ENCODE measurements around the gene PLXDC2.

PLXDC2 gene

DNA sequence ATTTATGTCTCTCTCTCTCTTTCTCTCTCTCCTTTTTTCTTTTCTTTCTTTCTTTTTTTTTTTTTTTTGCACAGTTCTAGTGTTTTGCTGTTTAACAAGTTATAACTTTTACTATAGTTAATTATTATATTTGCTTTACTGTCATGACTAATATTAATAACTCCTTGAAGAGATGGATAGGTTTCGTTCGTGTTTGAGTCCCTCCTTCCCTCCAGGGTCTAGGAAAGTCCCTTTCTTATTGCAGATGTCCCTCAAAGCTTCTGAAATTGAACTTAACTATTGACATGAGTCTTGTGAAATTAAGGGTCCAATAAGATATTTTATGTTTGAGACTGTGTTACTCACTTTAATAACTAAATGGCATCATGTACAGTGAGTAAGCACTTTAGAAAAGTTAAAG is 131.4 kb downstream of the PLXDC2 start:
- H3K9me3 ChIP-seq (ENCODE audit: low read length) = peaks cover 5% of the 10 kb centered on the region
- no peaks in the 10 kb centered on the region for H3K36me3 ChIP-seq (ENCODE audit: insufficient read depth, low read length)
- peaks cover 10% of the 10 kb centered on the region for H3K4me1 ChIP-seq (ENCODE audit: insufficient read depth, low read length)
- H3K27me3 ChIP-seq (ENCODE audit: insufficient read depth, low read length) = no peaks in the 10 kb centered on the region
- no peak overlapping the region for H2AFZ ChIP-seq (ENCODE audit: low read depth, low read length)
- no peak overlapping the region for H3K4me3 ChIP-seq (ENCODE audit: low read length)

DNA sequence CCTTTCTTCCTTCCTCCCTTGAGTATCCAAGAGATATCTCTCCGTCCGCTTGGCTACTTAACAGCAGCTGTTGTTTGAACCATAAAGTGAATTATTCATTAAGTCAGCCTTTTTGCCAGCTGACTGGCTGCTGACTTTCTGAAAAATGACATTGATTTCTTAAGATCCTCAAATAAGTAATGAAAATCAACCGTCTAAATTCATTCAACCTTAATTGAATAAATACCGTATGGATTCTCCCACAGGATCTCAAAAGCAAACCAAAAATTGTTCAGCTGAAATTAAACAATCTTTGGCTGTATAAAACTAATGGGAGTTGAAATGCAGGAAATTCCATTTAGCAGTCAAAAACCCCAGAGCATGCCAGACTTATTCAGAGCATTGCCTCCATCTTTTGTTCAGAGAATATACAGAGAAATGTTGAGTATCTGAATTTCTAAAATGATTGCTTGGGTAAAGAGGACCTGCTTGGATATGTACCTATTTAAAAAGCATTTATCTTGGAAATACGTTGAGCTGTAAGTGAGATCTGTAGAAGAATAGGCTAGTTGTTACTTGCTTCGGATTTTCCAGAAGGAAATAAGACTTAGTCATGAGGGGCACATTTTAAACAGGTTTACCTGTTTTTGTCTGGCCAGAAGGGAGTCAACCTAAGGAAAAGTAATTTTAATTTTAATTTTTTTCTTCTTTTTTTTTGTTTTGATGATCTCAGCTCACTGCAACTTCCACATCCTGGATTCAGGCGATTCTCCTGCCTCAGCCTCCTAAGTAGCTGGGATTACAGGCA is 136.2 kb downstream of the PLXDC2 start:
- H2AFZ ChIP-seq (ENCODE audit: low read depth, low read length) = no peak overlapping the region
- H3K27me3 ChIP-seq (ENCODE audit: insufficient read depth, low read length) = no peaks in the 10 kb centered on the region
- H3K9me3 ChIP-seq (ENCODE audit: low read length) = no peaks in the 10 kb centered on the region
- H3K4me1 ChIP-seq (ENCODE audit: insufficient read depth, low read length) = peaks cover 10% of the 10 kb centered on the region
- H3K36me3 ChIP-seq (ENCODE audit: insufficient read depth, low read length) = no peaks in the 10 kb centered on the region
- no peak overlapping the region for H3K4me3 ChIP-seq (ENCODE audit: low read length)

DNA sequence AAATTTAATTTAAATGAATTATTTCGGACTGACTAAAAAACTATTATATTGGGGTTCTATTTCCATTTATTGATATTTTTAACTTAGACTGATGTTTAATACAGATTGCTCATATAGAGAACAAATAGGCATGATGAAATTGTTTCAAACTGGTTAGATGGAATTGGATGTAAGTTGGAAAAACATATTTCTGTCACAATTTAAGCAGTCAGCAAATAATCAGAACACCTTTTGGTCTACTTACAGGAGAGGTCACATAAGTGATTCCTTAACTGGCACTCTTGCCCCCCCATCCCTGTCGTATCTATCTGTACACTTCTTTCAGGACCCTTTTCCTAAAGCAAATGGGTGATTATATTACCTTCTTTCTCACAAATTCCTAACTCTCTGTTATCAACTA is 138.4 kb downstream of the PLXDC2 start:
- no peaks in the 10 kb centered on the region for H3K27me3 ChIP-seq (ENCODE audit: insufficient read depth, low read length)
- no peaks in the 10 kb centered on the region for H3K36me3 ChIP-seq (ENCODE audit: insufficient read depth, low read length)
- H3K4me3 ChIP-seq (ENCODE audit: low read length) = no peak overlapping the region

DNA sequence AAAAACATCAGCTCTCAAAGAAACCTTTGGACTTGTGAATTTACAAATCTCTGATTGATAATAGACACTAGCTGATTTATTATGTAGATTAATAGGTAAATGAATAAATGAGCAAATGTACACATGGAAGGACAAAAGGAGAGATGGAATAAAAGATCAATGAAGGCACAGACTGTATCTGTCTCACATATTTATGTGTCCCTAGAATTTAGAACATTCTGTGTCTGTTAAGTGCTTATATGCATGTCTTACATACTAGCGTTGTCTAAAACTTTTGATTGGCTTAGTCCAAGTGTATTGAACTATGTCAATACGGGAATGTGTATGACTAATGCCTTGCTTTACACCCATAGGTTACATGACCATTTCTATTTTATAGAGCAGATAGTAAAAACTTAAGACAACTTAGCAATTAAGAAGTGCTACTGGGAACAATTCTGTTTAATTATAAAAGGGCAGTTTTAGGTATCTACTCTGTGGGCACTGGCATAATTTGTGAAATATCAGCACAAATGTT is 140.3 kb downstream of the PLXDC2 start:
- H3K4me3 ChIP-seq (ENCODE audit: low read length) = no peak overlapping the region
- H3K27me3 ChIP-seq (ENCODE audit: insufficient read depth, low read length) = no peaks in the 10 kb centered on the region
- H3K36me3 ChIP-seq (ENCODE audit: insufficient read depth, low read length) = no peaks in the 10 kb centered on the region
- H2AFZ ChIP-seq (ENCODE audit: low read depth, low read length) = no peak overlapping the region
- no peaks in the 10 kb centered on the region for H3K9me3 ChIP-seq (ENCODE audit: low read length)
- H3K4me1 ChIP-seq (ENCODE audit: insufficient read depth, low read length) = peaks cover 15% of the 10 kb centered on the region

More for the DNA sequence above, 138.4 kb downstream of the PLXDC2 start:
- no peak overlapping the region for H2AFZ ChIP-seq (ENCODE audit: low read depth, low read length)
- H3K9me3 ChIP-seq (ENCODE audit: low read length) = no peaks in the 10 kb centered on the region
- peaks cover 10% of the 10 kb centered on the region for H3K4me1 ChIP-seq (ENCODE audit: insufficient read depth, low read length)

DNA sequence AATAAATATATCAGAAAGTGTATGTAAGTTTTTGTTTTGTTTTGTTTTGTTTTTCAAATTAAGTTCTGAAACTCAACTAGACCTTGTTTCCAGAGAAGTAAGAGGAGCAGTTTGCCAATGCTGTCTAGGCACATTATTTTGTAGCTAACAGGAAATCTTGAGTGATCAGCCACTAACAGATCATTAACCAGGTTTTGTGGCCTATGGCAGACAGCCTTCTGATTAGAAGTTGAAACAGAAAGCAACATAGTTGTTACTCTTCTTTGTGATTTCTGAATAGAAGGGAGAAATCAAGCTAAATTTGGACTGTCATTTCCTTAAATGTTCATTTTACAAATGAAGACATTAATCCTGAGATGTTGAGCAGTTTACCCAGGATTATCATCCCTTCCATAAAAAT is 142.6 kb downstream of the PLXDC2 start:
- peaks cover 5% of the 10 kb centered on the region for H3K4me1 ChIP-seq (ENCODE audit: insufficient read depth, low read length)
- H3K9me3 ChIP-seq (ENCODE audit: low read length) = no peaks in the 10 kb centered on the region
- H3K36me3 ChIP-seq (ENCODE audit: insufficient read depth, low read length) = no peaks in the 10 kb centered on the region
- no peaks in the 10 kb centered on the region for H3K27me3 ChIP-seq (ENCODE audit: insufficient read depth, low read length)
- no peak overlapping the region for H2AFZ ChIP-seq (ENCODE audit: low read depth, low read length)
- no peak overlapping the region for H3K4me3 ChIP-seq (ENCODE audit: low read length)

DNA sequence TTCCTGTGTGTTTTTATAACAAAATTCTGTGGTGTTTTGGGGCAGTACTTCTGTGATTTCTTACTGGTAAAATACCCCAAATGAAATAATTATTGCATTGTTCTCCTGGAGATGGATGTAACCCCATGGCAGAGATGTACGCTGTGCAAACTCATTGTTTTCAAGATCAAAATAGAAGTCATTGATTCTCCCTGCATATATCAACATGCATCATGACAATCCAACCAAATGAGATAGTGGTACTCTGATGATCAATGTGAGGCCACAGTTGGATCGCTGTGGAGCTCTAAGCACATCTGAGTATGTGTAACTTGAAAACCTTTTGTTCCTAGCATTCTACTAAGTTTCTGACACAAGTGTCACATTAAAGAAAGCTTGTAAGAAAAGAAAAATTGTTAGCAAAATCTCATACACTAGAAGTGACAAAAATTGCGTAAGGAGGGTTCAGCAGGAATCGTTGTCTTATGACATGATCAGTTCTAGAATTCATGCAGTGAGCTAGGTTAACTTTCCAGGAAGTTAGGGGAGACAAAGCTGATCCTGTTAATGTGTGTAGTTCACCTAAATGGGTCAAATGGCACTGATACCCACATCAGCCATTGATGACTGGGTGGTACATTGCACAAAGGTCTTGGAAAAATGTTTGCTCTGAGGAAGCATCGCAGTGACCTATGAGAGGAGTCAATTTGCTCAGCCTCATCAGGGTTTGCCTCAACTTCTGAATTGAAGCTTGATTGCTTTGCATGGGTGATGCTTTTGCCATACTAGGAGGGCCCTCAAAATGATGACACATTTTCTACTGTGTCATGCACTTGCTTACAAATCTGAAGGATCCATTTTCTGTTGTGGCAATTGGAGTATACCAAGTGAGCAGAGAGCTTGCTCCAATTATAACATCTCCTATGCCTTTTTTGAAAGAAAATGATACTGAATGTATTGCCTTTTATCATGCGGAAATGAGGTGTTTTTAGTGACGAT is 145.1 kb downstream of the PLXDC2 start:
- Histone ChIP-seq H2AFZ (ENCODE audit: low read depth, low read length) (no peak overlapping the region), H3K36me3 (ENCODE audit: insufficient read depth, low read length) (no peaks in the 10 kb centered on the region), H3K27me3 (ENCODE audit: insufficient read depth, low read length) (no peaks in the 10 kb centered on the region), H3K4me3 (ENCODE audit: low read length) (no peak overlapping the region), H3K9me3 (ENCODE audit: low read length) (no peaks in the 10 kb centered on the region), H3K4me1 (ENCODE audit: insufficient read depth, low read length) (peaks cover 5% of the 10 kb centered on the region)

DNA sequence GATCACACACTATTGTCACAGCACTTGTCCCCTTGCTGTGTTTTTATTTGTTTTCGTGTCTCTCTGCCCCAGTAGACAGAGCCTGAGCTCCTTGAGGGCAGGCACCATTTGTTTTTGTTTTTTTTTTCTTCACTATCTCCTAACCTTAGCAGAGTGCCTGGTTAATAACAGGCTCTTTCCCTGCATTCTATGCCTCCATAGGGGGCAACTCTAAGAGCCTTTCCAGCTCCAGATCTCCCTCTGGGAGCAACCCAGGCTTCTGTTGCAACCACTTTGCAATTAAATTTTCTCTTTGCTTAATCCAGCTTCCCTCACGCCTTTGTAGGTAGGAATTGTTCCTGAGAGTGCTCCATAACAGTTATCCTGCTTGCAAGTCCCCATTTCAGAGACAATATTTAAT is 148.4 kb downstream of the PLXDC2 start:
- H3K4me3 ChIP-seq (ENCODE audit: low read length) = no peak overlapping the region
- peaks cover 16% of the 10 kb centered on the region for H3K4me1 ChIP-seq (ENCODE audit: insufficient read depth, low read length)
- H3K27me3 ChIP-seq (ENCODE audit: insufficient read depth, low read length) = no peaks in the 10 kb centered on the region
- H3K36me3 ChIP-seq (ENCODE audit: insufficient read depth, low read length) = no peaks in the 10 kb centered on the region
- H2AFZ ChIP-seq (ENCODE audit: low read depth, low read length) = no peak overlapping the region
- H3K9me3 ChIP-seq (ENCODE audit: low read length) = no peaks in the 10 kb centered on the region

DNA sequence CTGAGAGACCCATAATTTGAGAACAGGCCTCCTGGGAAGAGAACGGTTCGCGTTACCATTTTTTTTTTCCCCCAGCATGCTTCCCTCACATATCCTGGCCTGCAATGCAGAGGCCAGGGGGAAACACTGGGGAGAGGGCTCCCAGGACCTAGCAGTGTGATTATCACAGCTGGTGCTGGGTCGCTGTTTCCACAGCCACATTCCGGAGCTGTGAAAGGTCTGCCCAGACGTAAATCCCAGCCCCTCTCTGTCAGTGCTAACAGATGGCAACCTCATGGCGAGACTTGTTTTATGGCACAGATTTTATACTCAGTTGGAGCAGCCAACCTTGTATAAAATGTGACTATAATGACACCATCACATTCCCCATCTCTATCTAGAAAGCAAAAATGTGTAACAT is 150.5 kb downstream of the PLXDC2 start:
- H3K9me3 ChIP-seq (ENCODE audit: low read length) = no peaks in the 10 kb centered on the region
- no peak overlapping the region for H3K4me3 ChIP-seq (ENCODE audit: low read length)
- H3K4me1 ChIP-seq (ENCODE audit: insufficient read depth, low read length) = peaks cover 11% of the 10 kb centered on the region
- no peaks in the 10 kb centered on the region for H3K27me3 ChIP-seq (ENCODE audit: insufficient read depth, low read length)
- H3K36me3 ChIP-seq (ENCODE audit: insufficient read depth, low read length) = no peaks in the 10 kb centered on the region
- H2AFZ ChIP-seq (ENCODE audit: low read depth, low read length) = no peak overlapping the region

DNA sequence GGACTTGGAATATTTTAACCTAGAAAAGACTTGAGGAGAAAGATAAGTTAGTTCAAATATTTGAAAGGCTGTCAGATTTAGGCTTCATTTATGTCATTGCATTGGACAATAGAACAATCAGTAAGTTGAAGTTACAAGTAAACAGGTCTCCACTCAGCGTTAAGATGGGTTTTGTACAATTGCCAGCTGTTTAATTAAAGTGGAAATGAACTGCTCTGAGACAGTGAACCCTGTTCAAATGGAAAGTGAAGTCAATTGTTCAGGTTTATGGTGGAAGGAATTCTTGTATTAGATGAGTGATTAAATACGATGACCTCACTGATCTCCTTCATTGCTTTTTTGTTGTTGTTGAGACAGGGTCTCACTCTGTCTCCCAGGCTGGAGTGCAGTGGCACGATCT is 151.7 kb downstream of the PLXDC2 start:
- Histone ChIP-seq H3K27me3 (ENCODE audit: insufficient read depth, low read length) (no peaks in the 10 kb centered on the region), H3K9me3 (ENCODE audit: low read length) (no peaks in the 10 kb centered on the region), H3K4me3 (ENCODE audit: low read length) (no peak overlapping the region), H3K36me3 (ENCODE audit: insufficient read depth, low read length) (no peaks in the 10 kb centered on the region), H3K4me1 (ENCODE audit: insufficient read depth, low read length) (peaks cover 11% of the 10 kb centered on the region), H2AFZ (ENCODE audit: low read depth, low read length) (no peak overlapping the region)

DNA sequence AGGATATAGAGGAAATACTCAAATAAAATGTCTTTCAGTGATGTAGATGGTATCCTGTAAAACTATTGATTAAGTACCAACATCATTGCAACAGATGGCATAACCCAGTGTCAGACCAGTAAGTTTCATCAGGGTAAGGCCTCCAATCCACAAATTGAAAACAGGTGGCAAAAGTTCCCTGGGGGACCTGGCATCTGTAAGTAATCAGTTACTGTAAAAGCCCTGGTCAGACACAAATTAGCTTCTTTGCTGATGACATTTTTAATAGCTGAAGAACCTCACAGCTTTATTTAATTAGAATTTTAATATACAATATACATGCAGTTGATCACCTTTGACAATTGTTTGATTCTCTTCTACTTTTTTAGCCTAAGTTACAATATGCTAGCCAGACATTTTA is 152.5 kb downstream of the PLXDC2 start:
- H3K36me3 ChIP-seq (ENCODE audit: insufficient read depth, low read length) = no peaks in the 10 kb centered on the region
- no peaks in the 10 kb centered on the region for H3K27me3 ChIP-seq (ENCODE audit: insufficient read depth, low read length)

DNA sequence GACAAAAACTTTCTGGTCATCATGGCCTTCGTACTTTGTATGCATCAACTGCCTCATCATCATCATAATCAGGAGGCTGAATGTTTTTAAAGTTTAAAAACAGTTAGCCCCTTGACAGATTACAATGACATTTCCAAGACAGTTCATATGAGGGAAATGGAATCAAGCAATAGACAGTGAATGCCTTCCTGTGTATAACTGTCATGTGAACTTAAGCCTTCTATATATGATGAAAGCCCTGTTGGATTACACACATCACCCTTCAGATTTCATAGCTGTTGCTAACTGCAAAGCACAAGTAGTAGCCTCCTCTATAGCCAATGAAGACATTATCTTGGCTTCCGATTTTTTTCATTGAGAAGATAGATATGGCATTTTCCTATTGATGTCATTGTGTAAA is 154.0 kb downstream of the PLXDC2 start:
- H2AFZ ChIP-seq (ENCODE audit: low read depth, low read length) = no peak overlapping the region

More for the DNA sequence above, 152.5 kb downstream of the PLXDC2 start:
- H3K4me3 ChIP-seq (ENCODE audit: low read length) = no peak overlapping the region
- no peak overlapping the region for H2AFZ ChIP-seq (ENCODE audit: low read depth, low read length)
- H3K9me3 ChIP-seq (ENCODE audit: low read length) = no peaks in the 10 kb centered on the region
- H3K4me1 ChIP-seq (ENCODE audit: insufficient read depth, low read length) = peaks cover 11% of the 10 kb centered on the region

DNA sequence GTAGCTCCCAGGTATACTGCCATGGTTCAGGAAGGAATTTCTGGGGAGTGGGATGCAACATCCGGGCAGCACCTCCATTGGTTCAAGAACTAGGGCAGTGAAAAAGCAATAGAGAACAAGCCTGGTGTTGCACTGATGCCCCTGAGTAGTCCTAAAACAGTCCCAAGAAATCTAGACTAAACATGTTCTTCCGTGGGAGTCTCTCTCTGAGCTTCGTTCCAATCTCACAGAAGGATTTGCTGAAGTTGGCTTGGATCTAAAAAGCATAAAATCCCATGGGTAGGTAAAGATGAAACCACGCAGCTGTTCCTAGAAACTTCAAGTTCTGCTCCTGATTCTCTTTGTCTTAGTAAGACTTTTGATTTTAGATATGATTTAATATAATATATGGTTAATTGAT is 154.5 kb downstream of the PLXDC2 start:
- Histone ChIP-seq H3K4me3 (ENCODE audit: low read length) (no peak overlapping the region), H3K27me3 (ENCODE audit: insufficient read depth, low read length) (no peaks in the 10 kb centered on the region), H3K9me3 (ENCODE audit: low read length) (no peaks in the 10 kb centered on the region), H2AFZ (ENCODE audit: low read depth, low read length) (no peak overlapping the region), H3K36me3 (ENCODE audit: insufficient read depth, low read length) (no peaks in the 10 kb centered on the region), H3K4me1 (ENCODE audit: insufficient read depth, low read length) (peaks cover 11% of the 10 kb centered on the region)

More for the DNA sequence above, 154.0 kb downstream of the PLXDC2 start:
- Histone ChIP-seq H3K4me3 (ENCODE audit: low read length) (no peak overlapping the region), H3K9me3 (ENCODE audit: low read length) (no peaks in the 10 kb centered on the region), H3K4me1 (ENCODE audit: insufficient read depth, low read length) (peaks cover 11% of the 10 kb centered on the region), H3K27me3 (ENCODE audit: insufficient read depth, low read length) (no peaks in the 10 kb centered on the region), H3K36me3 (ENCODE audit: insufficient read depth, low read length) (no peaks in the 10 kb centered on the region)
